ENCODE measurements around the gene CCR3. TPM values are rescaled to one million over a fixed set of nuclear protein-coding genes. Genes with fewer than 3 reads are reported as not detected.

CCR3 gene
- 0.07 TPM in 1 of 2 replicates, not detected in the other for total RNA-seq

GRCh38 chr3:46242120-46242519, at the start of gene CCR3:
Gene CCR3 (plus strand): TSS chr3:46242460. CDS start chr3:46265159, 22,699 bp downstream.

GRCh38 chr3:46208167-46208704, 34.0 kb upstream of the CCR3 start, which contains the start of gene CCR1:
Gene CCR1 (minus strand): TSS chr3:46208313. CDS start chr3:46204313, 4,000 bp downstream.

Other genes starting within 250 kb of the CCR3 start
- gene FYCO1, start 246.6 kb upstream of the CCR3 start, total RNA-seq = 16.1 and 32.1 TPM in 2 replicates
- not detected in 2 replicates for gene XCR1, start 215.0 kb upstream of the CCR3 start, total RNA-seq
- gene CCR1, start 34.1 kb upstream of the CCR3 start, total RNA-seq = not detected in 2 replicates
- gene CCR2, start 111.7 kb downstream of the CCR3 start, total RNA-seq = under 0.01 TPM in 2 replicates
- gene CCR5, start 128.5 kb downstream of the CCR3 start, total RNA-seq = not detected in 2 replicates
- gene CCRL2, start 164.8 kb downstream of the CCR3 start, total RNA-seq = 0.07 TPM in 1 of 2 replicates, not detected in the other
- under 0.01 TPM in 2 replicates for gene LTF, start 222.4 kb downstream of the CCR3 start, total RNA-seq

Measured in nasal cavity respiratory epithelium epithelial cell of viscerocranial mucosa (primary cell).